Neural cell (in vitro differentiated cells): Measurements from ENCODE around the gene TMEM244. TPM values are rescaled to one million over a fixed set of nuclear protein-coding genes. Genes with fewer than 3 reads are reported as not detected.

Experiments used
- H2AFZ ChIP-seq: fragments of 200-600, 300-800 bp; sonication (generic), shearing (Covaris generic); 2 replicates; pipeline ENCODE4 v1.6.0; 2014; ENCODE audit warnings: low read depth, mild to moderate bottlenecking, antibody characterized with exemption, low read length, moderate library complexity
- H3F3A ChIP-seq: fragments of 200-600 bp; shearing (Covaris generic); 2 replicates; pipeline ENCODE4 v1.6.1; 2016; ENCODE audit warnings: mild to moderate bottlenecking, moderate library complexity, mixed read lengths, antibody characterized with exemption, low read length; ENCODE audit not compliant: insufficient read depth, poor library complexity, severe bottlenecking
- H3K27ac ChIP-seq: fragments of 200-600, 300-800 bp; sonication (generic), shearing (Covaris generic); 2 replicates; pipeline ENCODE4 v1.5.1; 2014; ENCODE audit warnings: mild to moderate bottlenecking, low read length, moderate library complexity
- H3K27me3 ChIP-seq: fragments of 300-800, 200-600 bp; sonication (generic), shearing (Covaris generic); 2 replicates; pipeline ENCODE4 v1.6.0; 2014; ENCODE audit warnings: mild to moderate bottlenecking, low read depth, low read length, moderate library complexity; ENCODE audit not compliant: insufficient read depth
- H3K36me3 ChIP-seq: fragments of 300-800, 200-600 bp; sonication (generic), shearing (Covaris generic); 2 replicates; pipeline ENCODE4 v1.5.1; 2014; ENCODE audit warnings: mild to moderate bottlenecking, antibody characterized with exemption, low read length, moderate library complexity; ENCODE audit not compliant: insufficient read depth
- H3K4me2 ChIP-seq: fragments of 300-800, 200-600 bp; sonication (generic), shearing (Covaris generic); 2 replicates; pipeline ENCODE4 v1.6.0; 2014; ENCODE audit warnings: mild to moderate bottlenecking, low read length
- H3K4me3 ChIP-seq: fragments of 300-800, 200-600 bp; sonication (generic), shearing (Covaris generic); 2 replicates; pipeline ENCODE4 v1.5.1; 2014; ENCODE audit warnings: mild to moderate bottlenecking, low read length, moderate library complexity
- H3K79me2 ChIP-seq: fragments of 200-600 bp; shearing (Covaris generic); replicated peaks from 2 replicates; pipeline ENCODE4 v1.6.0; 2014; ENCODE audit warnings: mild to moderate bottlenecking, low read length, moderate library complexity; ENCODE audit not compliant: insufficient read depth
- H3K9ac ChIP-seq: fragments of 300-800, 200-600 bp; sonication (generic), shearing (Covaris generic); 2 replicates; pipeline ENCODE4 v1.6.1; 2016; ENCODE audit warnings: mild to moderate bottlenecking, low read length, mixed read lengths
- H3K9me2 ChIP-seq: fragments of 200-600 bp; shearing (Covaris generic); 2 replicates; pipeline ENCODE4 v1.6.1; 2016; ENCODE audit warnings: mild to moderate bottlenecking, low read length, mixed read lengths; ENCODE audit not compliant: insufficient read depth
- H3K9me3 ChIP-seq: fragments of 200-600, 300-800 bp; sonication (generic), shearing (Covaris generic); 2 replicates; pipeline ENCODE4 v1.6.1; 2016; ENCODE audit warnings: mild to moderate bottlenecking, mixed run types, low read length, moderate library complexity, mixed read lengths
- H4K20me1 ChIP-seq: fragments of 200-600 bp; shearing (Covaris generic); 2 replicates; pipeline ENCODE4 v1.6.1; 2016; ENCODE audit warnings: mild to moderate bottlenecking, mixed run types; ENCODE audit not compliant: insufficient read depth
- CTCF ChIP-seq: fragments of 450-650 bp; IDR thresholded peaks from 2 replicates; pipeline ENCODE4 v1.5.1; 2014; ENCODE audit warnings: antibody characterized with exemption, mild to moderate bottlenecking, moderate library complexity; ENCODE audit not compliant: poor library complexity, severe bottlenecking
- EP300 ChIP-seq: fragments of 450-650 bp; conservative IDR thresholded peaks from 2 replicates; pipeline ENCODE4 v1.6.1; 2014; ENCODE audit warnings: antibody characterized with exemption, mild to moderate bottlenecking, moderate library complexity; ENCODE audit not compliant: poor library complexity, severe bottlenecking
- EZH2 ChIP-seq: fragments of 200-600, 300-800 bp; shearing (Covaris generic), sonication (generic); IDR thresholded peaks from 2 replicates; pipeline ENCODE4 v1.6.1; 2014; ENCODE audit warnings: antibody characterized with exemption, low read length, borderline replicate concordance, mild to moderate bottlenecking; ENCODE audit not compliant: insufficient read depth, poor library complexity, severe bottlenecking
- MXI1 ChIP-seq: fragments of 450-650 bp; conservative IDR thresholded peaks from 2 replicates; pipeline ENCODE4 v1.6.1; 2014; ENCODE audit warnings: antibody characterized with exemption, mild to moderate bottlenecking; ENCODE audit not compliant: poor library complexity, severe bottlenecking
- POLR2AphosphoS5 ChIP-seq: IDR thresholded peaks from 2 replicates; pipeline ENCODE4 v1.6.1; 2012
- RAD21 ChIP-seq: fragments of 450-650 bp; conservative IDR thresholded peaks from 2 replicates; pipeline ENCODE4 v1.6.1; 2014; ENCODE audit warnings: antibody characterized with exemption, mild to moderate bottlenecking, moderate library complexity
- SMC3 ChIP-seq: fragments of 450-650 bp; conservative IDR thresholded peaks from 2 replicates; pipeline ENCODE4 v1.6.1; 2014; ENCODE audit warnings: antibody characterized with exemption, mild to moderate bottlenecking, moderate library complexity; ENCODE audit not compliant: poor library complexity
- TAF1 ChIP-seq: IDR thresholded peaks from 2 replicates; pipeline ENCODE4 v1.6.1; 2012; ENCODE audit warnings: low read depth
- polyA plus RNA-seq: library from polyadenylated mRNA; depleted of rRNA; stranded (reverse); fragments of >200 nt; gene quantifications from 2 replicates; pipeline ENCODE4 v1.2.3, GENCODE V29; 2014
- TF ChIP-seq, protein P1 (sequence below): IDR thresholded peaks from 2 replicates; pipeline ENCODE4 v1.6.1; 2012; ENCODE audit warnings: borderline replicate concordance

TMEM244 gene
- polyA plus RNA-seq, 1 donor from 2014 or later: not detected

DNA sequence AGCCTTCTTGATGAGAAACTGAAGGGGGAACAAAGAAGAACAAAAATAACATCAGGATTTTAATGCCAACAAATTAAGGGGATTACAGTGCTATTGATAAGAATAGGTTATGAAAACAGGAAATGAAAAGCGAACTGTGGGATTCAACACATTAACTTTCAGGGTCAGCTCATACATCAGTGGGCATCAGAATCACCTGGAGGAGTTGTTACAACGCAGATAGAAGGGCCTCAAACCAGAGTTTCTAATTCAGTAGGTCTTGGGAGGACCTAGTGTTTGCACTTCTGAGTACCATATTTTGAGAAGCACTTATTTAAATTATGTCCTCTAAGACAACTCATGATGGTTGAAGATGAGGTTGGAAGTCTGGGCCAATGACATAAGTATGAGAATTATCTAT lies 5.6 kb upstream of the TMEM244 start:
- no peaks in the 10 kb centered on the region for H3K9me3 ChIP-seq
- no peak overlapping the region for H3K4me3 ChIP-seq
- TF ChIP-seq, protein P1, sequence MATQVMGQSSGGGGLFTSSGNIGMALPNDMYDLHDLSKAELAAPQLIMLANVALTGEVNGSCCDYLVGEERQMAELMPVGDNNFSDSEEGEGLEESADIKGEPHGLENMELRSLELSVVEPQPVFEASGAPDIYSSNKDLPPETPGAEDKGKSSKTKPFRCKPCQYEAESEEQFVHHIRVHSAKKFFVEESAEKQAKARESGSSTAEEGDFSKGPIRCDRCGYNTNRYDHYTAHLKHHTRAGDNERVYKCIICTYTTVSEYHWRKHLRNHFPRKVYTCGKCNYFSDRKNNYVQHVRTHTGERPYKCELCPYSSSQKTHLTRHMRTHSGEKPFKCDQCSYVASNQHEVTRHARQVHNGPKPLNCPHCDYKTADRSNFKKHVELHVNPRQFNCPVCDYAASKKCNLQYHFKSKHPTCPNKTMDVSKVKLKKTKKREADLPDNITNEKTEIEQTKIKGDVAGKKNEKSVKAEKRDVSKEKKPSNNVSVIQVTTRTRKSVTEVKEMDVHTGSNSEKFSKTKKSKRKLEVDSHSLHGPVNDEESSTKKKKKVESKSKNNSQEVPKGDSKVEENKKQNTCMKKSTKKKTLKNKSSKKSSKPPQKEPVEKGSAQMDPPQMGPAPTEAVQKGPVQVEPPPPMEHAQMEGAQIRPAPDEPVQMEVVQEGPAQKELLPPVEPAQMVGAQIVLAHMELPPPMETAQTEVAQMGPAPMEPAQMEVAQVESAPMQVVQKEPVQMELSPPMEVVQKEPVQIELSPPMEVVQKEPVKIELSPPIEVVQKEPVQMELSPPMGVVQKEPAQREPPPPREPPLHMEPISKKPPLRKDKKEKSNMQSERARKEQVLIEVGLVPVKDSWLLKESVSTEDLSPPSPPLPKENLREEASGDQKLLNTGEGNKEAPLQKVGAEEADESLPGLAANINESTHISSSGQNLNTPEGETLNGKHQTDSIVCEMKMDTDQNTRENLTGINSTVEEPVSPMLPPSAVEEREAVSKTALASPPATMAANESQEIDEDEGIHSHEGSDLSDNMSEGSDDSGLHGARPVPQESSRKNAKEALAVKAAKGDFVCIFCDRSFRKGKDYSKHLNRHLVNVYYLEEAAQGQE: no peak
- TF ChIP-seq EZH2: no peak
- TF ChIP-seq CTCF: no peak
- TF ChIP-seq TAF1: no peak
- no peak for TF ChIP-seq MXI1
- TF ChIP-seq SMC3: no peak
- no peak for TF ChIP-seq RAD21
- no peak for TF ChIP-seq POLR2AphosphoS5
- no peak for TF ChIP-seq EP300
- no peak overlapping the region for H3K4me2 ChIP-seq
- no peaks in the 10 kb centered on the region for H3K9me2 ChIP-seq
- H2AFZ ChIP-seq: no peak overlapping the region
- H3K9ac ChIP-seq: no peak overlapping the region
- H3K36me3 ChIP-seq: no peaks in the 10 kb centered on the region
- no peaks in the 10 kb centered on the region for H4K20me1 ChIP-seq
- H3K27ac ChIP-seq: no peak overlapping the region
- no peaks in the 10 kb centered on the region for H3F3A ChIP-seq
- no peaks in the 10 kb centered on the region for H3K79me2 ChIP-seq
- no peaks in the 10 kb centered on the region for H3K27me3 ChIP-seq

GRCh38 chr6:129866256-129866655 lies 5.1 kb upstream of the TMEM244 start:
- H3K4me2 ChIP-seq: no peak overlapping the region
- TF ChIP-seq RAD21 (no peak), TAF1 (no peak), POLR2AphosphoS5 (no peak), EZH2 (no peak)
- TF ChIP-seq, protein P1: no peak
- no peak overlapping the region for H3K27ac ChIP-seq

More at GRCh38 chr6:129866256-129866655, 5.1 kb upstream of the TMEM244 start:
- no peak overlapping the region for H3K9ac ChIP-seq
- no peaks in the 10 kb centered on the region for H4K20me1 ChIP-seq
- H3K79me2 ChIP-seq: no peaks in the 10 kb centered on the region
- no peak overlapping the region for H2AFZ ChIP-seq
- H3K27me3 ChIP-seq: no peaks in the 10 kb centered on the region
- H3K36me3 ChIP-seq: no peaks in the 10 kb centered on the region
- no peak overlapping the region for H3K4me3 ChIP-seq
- H3K9me2 ChIP-seq: no peaks in the 10 kb centered on the region
- no peaks in the 10 kb centered on the region for H3F3A ChIP-seq
- no peaks in the 10 kb centered on the region for H3K9me3 ChIP-seq
